ENCODE measurements around the gene GLB1L2. TPM values are rescaled to one million over a fixed set of nuclear protein-coding genes. Genes with fewer than 3 reads are reported as not detected.

The GLB1L2 gene
- total and polyA plus RNA-seq, 3 experiments from 2014 or later = 0.70 to 9.5 (median 8.6) TPM

DNA sequence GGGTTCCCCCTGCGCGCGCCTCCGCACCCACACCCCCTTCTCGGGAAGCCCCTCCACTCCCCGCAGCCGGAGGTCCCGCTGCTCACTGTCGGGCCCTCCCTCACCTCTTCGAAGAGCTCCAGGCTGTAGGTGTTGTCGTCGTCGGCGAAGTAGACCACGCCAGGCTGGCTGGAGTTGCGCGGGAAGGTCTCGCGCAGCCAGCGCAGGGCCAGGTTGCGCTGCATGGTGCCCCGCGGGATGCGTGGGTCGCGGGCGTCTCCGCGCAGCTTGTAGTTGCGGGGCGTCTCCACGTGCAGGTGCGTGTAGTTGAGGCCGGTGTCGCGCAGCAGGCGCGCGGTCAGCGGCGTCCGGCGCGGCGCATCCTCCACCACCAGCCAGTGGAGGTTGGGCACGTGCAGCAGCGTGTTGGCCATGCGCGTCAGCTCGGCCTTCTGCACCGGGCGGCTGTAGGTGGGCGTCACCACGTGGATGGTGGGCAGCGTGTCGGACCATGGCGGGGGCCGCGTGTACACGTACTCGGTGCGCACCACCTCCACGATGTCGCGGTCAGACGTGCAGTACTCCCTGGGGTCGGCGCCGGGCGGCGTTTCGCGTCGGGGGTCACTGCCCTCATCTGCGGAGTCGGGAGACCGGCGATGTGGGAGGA lies 51.9 kb downstream of the GLB1L2 start:
- no peaks in the 10 kb centered on the region for H3K9me3 Mint-ChIP-seq
- H3K4me1 Mint-ChIP-seq = peaks cover 22 to 37% (median 27%) of the 10 kb centered on the region in 3 donors
- POLR2A ChIA-PET = no interaction called here
- no peak for DNase-seq
- H3K4me3 Mint-ChIP-seq = no peak overlapping the region
- no peak overlapping the region for H3K27ac Mint-ChIP-seq
- Histone ChIP-seq H3K27ac (ENCODE audit: low read depth, low read length) (no peak overlapping the region), H3K4me1 (ENCODE audit: insufficient read depth, low read length) (peaks cover 24% of the 10 kb centered on the region), H3K36me3 (ENCODE audit: insufficient read depth, low read length) (no peaks in the 10 kb centered on the region), H3K4me3 (ENCODE audit: low read length) (no peak overlapping the region), H3K9me3 (ENCODE audit: low read length) (no peaks in the 10 kb centered on the region), H3K27me3 (ENCODE audit: insufficient read depth, low read length, poor library complexity, severe bottlenecking) (peaks cover 3% of the 10 kb centered on the region)
- CTCF ChIA-PET = no interaction called here
- H3K36me3 Mint-ChIP-seq = peaks cover 0 to 2% (median 0%) of the 10 kb centered on the region in 3 donors
- peaks cover 17 to 39% of the 10 kb centered on the region in 2 donors for H3K27me3 Mint-ChIP-seq

- Histone ChIP-seq H3K36me3 (ENCODE audit: insufficient read depth, low read length) (no peaks in the 10 kb centered on the region), H3K4me1 (ENCODE audit: insufficient read depth, low read length) (peaks cover 24% of the 10 kb centered on the region), H3K9me3 (ENCODE audit: low read length) (no peaks in the 10 kb centered on the region), H3K4me3 (ENCODE audit: low read length) (no peak overlapping the region), H3K27ac (ENCODE audit: low read depth, low read length) (no peak overlapping the region), H3K27me3 (ENCODE audit: insufficient read depth, low read length, poor library complexity, severe bottlenecking) (peaks cover 3% of the 10 kb centered on the region)
- DNase-seq = no peak
- H3K4me1 Mint-ChIP-seq = peaks cover 22 to 42% (median 27%) of the 10 kb centered on the region in 3 donors
- H3K4me3 Mint-ChIP-seq = no peak overlapping the region
- H3K36me3 Mint-ChIP-seq = peaks cover 0 to 2% (median 0%) of the 10 kb centered on the region in 3 donors
- ChIA-PET CTCF (no interaction called here), POLR2A (no interaction called here)
- H3K27me3 Mint-ChIP-seq = peaks cover 13 to 43% of the 10 kb centered on the region in 2 donors
- H3K9me3 Mint-ChIP-seq = no peaks in the 10 kb centered on the region
- no peak overlapping the region for H3K27ac Mint-ChIP-seq
Measured at GRCh38 chr11:134384406-134384805, 52.6 kb downstream of the GLB1L2 start.

DNA sequence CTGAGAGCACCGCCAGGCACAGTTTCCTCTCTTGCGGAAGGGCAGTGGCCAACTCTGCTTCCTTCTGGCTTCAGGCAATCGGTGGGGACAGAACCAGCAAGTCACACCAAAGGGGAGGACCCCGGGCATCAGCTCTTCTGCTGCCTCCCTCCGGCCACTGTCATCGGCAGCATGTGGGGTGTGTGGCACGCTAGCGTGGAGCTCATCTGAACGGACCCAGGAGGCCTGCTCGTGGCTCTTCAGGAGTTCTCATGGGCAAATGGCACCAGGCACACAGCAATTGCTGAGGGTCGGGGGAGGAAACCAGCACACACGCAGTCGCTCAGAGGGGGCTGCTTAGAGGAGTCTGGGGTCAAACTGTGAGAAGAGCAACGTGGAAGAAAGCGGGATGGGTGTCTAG lies 53.4 kb downstream of the GLB1L2 start:
- Histone ChIP-seq H3K27me3 (ENCODE audit: insufficient read depth, low read length, poor library complexity, severe bottlenecking) (peaks cover 3% of the 10 kb centered on the region), H3K36me3 (ENCODE audit: insufficient read depth, low read length) (no peaks in the 10 kb centered on the region), H3K4me3 (ENCODE audit: low read length) (no peak overlapping the region), H3K9me3 (ENCODE audit: low read length) (no peaks in the 10 kb centered on the region), H3K27ac (ENCODE audit: low read depth, low read length) (no peak overlapping the region), H3K4me1 (ENCODE audit: insufficient read depth, low read length) (peaks cover 24% of the 10 kb centered on the region)
- ChIA-PET CTCF (no interaction called here), POLR2A (no interaction called here)
- H3K27me3 Mint-ChIP-seq = peaks cover 13 to 43% of the 10 kb centered on the region in 2 donors
- DNase-seq = no peak
- peaks cover 0 to 2% (median 0%) of the 10 kb centered on the region in 3 donors for H3K36me3 Mint-ChIP-seq
- no peak overlapping the region for H3K27ac Mint-ChIP-seq
- no peak overlapping the region for H3K4me3 Mint-ChIP-seq
- peaks cover 22 to 42% (median 27%) of the 10 kb centered on the region in 3 donors for H3K4me1 Mint-ChIP-seq
- no peaks in the 10 kb centered on the region for H3K9me3 Mint-ChIP-seq

GRCh38 chr11:134385774-134386565 lies 54.2 kb downstream of the GLB1L2 start:
- peaks cover 22 to 42% (median 29%) of the 10 kb centered on the region in 3 donors for H3K4me1 Mint-ChIP-seq
- no peaks in the 10 kb centered on the region for H3K9me3 Mint-ChIP-seq
- H3K27ac Mint-ChIP-seq = peak overlapping the region in 2 of 8 donors; percentile 34 to 55
- Histone ChIP-seq H3K27ac (ENCODE audit: low read depth, low read length) (no peak overlapping the region), H3K36me3 (ENCODE audit: insufficient read depth, low read length) (no peaks in the 10 kb centered on the region), H3K4me1 (ENCODE audit: insufficient read depth, low read length) (peaks cover 24% of the 10 kb centered on the region), H3K4me3 (ENCODE audit: low read length) (no peak overlapping the region), H3K27me3 (ENCODE audit: insufficient read depth, low read length, poor library complexity, severe bottlenecking) (peaks cover 3% of the 10 kb centered on the region), H3K9me3 (ENCODE audit: low read length) (no peaks in the 10 kb centered on the region)
- ChIA-PET CTCF (no interaction called here), POLR2A (no interaction called here)
- peaks cover 13 to 37% of the 10 kb centered on the region in 2 donors for H3K27me3 Mint-ChIP-seq
- no peak for DNase-seq
- H3K36me3 Mint-ChIP-seq = peaks cover 0 to 2% (median 0%) of the 10 kb centered on the region in 3 donors
- peak overlapping the region in 6 of 7 donors; percentile 14 to 75 (median 66) for H3K4me3 Mint-ChIP-seq

DNA sequence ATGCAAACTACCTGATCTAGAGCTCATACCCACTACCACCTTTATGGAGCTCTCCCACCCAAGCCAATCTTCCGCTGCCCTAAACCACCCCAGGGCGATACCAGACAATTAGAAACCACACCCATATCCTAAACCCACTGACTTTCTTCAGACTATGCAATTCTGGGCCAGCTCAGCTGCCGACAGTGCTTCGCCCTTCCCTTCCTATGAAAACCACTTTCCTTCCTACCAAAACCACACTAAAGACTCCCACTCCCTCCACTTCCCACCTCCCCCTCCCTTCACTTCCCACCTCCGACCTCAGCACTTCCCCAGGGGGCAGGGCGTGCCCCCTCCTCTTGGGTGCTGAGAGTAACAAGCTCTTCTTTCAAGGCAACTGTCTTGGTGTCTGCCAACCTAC lies 55.2 kb downstream of the GLB1L2 start:
- no peaks in the 10 kb centered on the region for H3K9me3 ChIP-seq (ENCODE audit: low read length)
- POLR2A ChIA-PET = no interaction called here
- DNase-seq = peak in 1 of 5 donors; percentile 13
- peaks cover 3% of the 10 kb centered on the region for H3K27me3 ChIP-seq (ENCODE audit: insufficient read depth, low read length, poor library complexity, severe bottlenecking)
- H3K4me3 ChIP-seq (ENCODE audit: low read length) = no peak overlapping the region
- Mint-ChIP-seq H3K36me3 (peaks cover 0 to 2% (median 0%) of the 10 kb centered on the region in 3 donors), H3K4me1 (peaks cover 22 to 42% (median 29%) of the 10 kb centered on the region in 3 donors), H3K4me3 (peak overlapping the region in 6 of 7 donors; percentile 39 to 74 (median 66)), H3K9me3 (no peaks in the 10 kb centered on the region), H3K27ac (peak overlapping the region in 4 of 8 donors; percentile 37 to 70 (median 58)), H3K27me3 (peaks cover 16 to 34% of the 10 kb centered on the region in 2 donors)
- H3K4me1 ChIP-seq (ENCODE audit: insufficient read depth, low read length) = peaks cover 24% of the 10 kb centered on the region
- H3K27ac ChIP-seq (ENCODE audit: low read depth, low read length) = no peak overlapping the region
- CTCF ChIA-PET = no interaction called here
- no peaks in the 10 kb centered on the region for H3K36me3 ChIP-seq (ENCODE audit: insufficient read depth, low read length)

DNA sequence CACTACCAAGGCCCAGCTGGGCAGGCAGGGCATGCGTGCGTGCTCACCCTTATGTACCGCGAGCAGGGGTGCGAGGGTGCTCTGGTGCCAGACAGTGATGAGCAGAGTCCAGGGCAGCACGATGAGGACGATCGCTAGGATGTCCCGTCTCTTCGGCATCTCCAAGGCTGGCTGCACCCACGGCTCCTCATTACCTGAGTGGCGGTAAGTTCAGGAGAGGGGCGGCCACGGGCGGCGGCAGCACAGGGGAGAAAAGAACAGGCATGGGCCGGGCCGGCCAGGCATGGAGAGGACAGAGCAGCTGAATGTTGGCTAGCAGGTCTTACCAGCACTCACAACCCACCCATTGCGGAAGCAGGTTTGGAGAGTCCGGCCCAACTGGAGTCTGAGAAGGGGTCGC lies 55.7 kb downstream of the GLB1L2 start:
- H3K4me1 ChIP-seq (ENCODE audit: insufficient read depth, low read length) = peaks cover 24% of the 10 kb centered on the region
- peak overlapping the region in 4 of 8 donors; percentile 37 to 62 (median 50) for H3K27ac Mint-ChIP-seq
- H3K4me1 Mint-ChIP-seq = peaks cover 22 to 42% (median 29%) of the 10 kb centered on the region in 3 donors
- no peaks in the 10 kb centered on the region for H3K9me3 ChIP-seq (ENCODE audit: low read length)
- H3K36me3 Mint-ChIP-seq = peaks cover 0 to 2% (median 0%) of the 10 kb centered on the region in 3 donors
- no peaks in the 10 kb centered on the region for H3K36me3 ChIP-seq (ENCODE audit: insufficient read depth, low read length)
- no peak overlapping the region for H3K4me3 ChIP-seq (ENCODE audit: low read length)
- CTCF ChIA-PET = no interaction called here
- H3K27ac ChIP-seq (ENCODE audit: low read depth, low read length) = no peak overlapping the region
- no peaks in the 10 kb centered on the region for H3K9me3 Mint-ChIP-seq
- H3K4me3 Mint-ChIP-seq = peak overlapping the region in 6 of 7 donors; percentile 39 to 74 (median 66)
- POLR2A ChIA-PET = no interaction called here
- no peak for DNase-seq
- H3K27me3 Mint-ChIP-seq = peaks cover 16 to 31% of the 10 kb centered on the region in 2 donors
- peaks cover 3% of the 10 kb centered on the region for H3K27me3 ChIP-seq (ENCODE audit: insufficient read depth, low read length, poor library complexity, severe bottlenecking)

DNA sequence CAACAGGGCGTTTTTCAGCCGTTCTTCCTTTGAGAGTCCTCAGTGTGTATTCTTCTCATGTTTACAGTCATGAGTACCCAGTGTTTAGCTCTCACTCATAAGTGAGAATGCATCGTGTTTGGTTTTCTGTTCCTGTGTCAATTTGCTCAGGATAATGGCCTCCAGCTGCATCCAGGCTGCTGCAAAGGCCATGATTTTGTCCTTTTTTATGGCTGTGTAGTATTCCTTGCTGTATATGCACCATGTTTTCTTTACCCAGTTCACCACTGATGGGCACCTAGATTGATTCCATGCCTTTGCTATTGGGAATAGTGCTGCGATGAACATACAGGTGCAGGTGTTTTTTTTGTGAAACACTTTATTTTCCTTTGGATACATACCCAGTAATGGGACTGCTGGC lies 56.8 kb downstream of the GLB1L2 start:
- Mint-ChIP-seq H3K27ac (no peak overlapping the region), H3K27me3 (peaks cover 11 to 31% of the 10 kb centered on the region in 2 donors), H3K36me3 (no peaks in the 10 kb centered on the region), H3K4me3 (no peak overlapping the region), H3K9me3 (no peaks in the 10 kb centered on the region), H3K4me1 (peaks cover 24 to 42% (median 29%) of the 10 kb centered on the region in 3 donors)
- no peak overlapping the region for H3K4me3 ChIP-seq (ENCODE audit: low read length)
- POLR2A ChIA-PET = no interaction called here
- H3K4me1 ChIP-seq (ENCODE audit: insufficient read depth, low read length) = peaks cover 24% of the 10 kb centered on the region
- H3K27ac ChIP-seq (ENCODE audit: low read depth, low read length) = no peak overlapping the region
- no peaks in the 10 kb centered on the region for H3K9me3 ChIP-seq (ENCODE audit: low read length)
- DNase-seq = no peak
- no peaks in the 10 kb centered on the region for H3K36me3 ChIP-seq (ENCODE audit: insufficient read depth, low read length)
- H3K27me3 ChIP-seq (ENCODE audit: insufficient read depth, low read length, poor library complexity, severe bottlenecking) = peaks cover 3% of the 10 kb centered on the region
- CTCF ChIA-PET = no interaction called here

DNA sequence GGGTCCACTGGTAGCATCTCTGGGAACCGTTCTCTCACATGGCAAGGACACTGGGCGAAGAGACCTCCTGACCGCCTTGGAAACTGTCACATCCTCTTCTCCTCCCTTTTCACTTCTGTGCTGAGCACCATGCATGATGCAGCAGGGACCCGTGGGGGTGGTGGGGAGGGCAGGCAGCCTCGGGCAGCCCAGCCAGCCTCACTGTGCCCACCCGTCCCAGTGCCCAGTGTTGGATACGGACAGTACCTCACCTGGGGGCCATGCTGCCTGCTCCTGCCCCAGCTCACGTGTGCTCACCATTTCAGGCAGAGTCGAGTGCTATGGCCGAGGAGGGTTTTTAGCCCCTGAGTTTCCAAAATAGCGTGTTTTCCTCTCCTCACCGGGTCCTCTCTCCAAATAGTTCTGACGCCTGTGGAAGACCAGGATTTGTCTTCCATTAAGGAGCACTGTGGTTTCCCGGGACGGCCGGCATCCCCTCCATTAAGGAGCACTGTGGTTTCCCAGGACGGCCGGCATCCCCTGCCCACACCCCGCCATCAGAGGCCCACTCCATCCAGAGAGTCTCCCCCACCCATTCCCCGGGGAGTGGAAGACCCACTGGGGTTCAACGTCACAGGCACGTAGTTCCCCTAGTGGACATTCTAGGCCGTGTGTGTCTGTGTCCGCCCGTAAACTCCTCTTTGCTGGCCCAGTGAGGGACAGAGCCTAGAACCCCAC lies 57.8 kb downstream of the GLB1L2 start:
- Histone ChIP-seq H3K27me3 (ENCODE audit: insufficient read depth, low read length, poor library complexity, severe bottlenecking) (peaks cover 3% of the 10 kb centered on the region), H3K27ac (ENCODE audit: low read depth, low read length) (no peak overlapping the region), H3K4me3 (ENCODE audit: low read length) (no peak overlapping the region), H3K4me1 (ENCODE audit: insufficient read depth, low read length) (peaks cover 24% of the 10 kb centered on the region), H3K9me3 (ENCODE audit: low read length) (no peaks in the 10 kb centered on the region), H3K36me3 (ENCODE audit: insufficient read depth, low read length) (no peaks in the 10 kb centered on the region)
- ChIA-PET CTCF (no interaction called here), POLR2A (no interaction called here)
- Mint-ChIP-seq H3K4me1 (peaks cover 24 to 42% (median 29%) of the 10 kb centered on the region in 3 donors), H3K27me3 (peaks cover 13 to 26% of the 10 kb centered on the region in 2 donors), H3K9me3 (no peaks in the 10 kb centered on the region), H3K4me3 (no peak overlapping the region), H3K36me3 (no peaks in the 10 kb centered on the region), H3K27ac (no peak overlapping the region)
- no peak for DNase-seq

Measured in CD8-positive, alpha-beta memory T cell (primary cell).